Measurements from ENCODE around the gene SGPP1. TPM values are rescaled to one million over a fixed set of nuclear protein-coding genes. Genes with fewer than 3 reads are reported as not detected.
A peak's percentile ranks its signal among the peaks of the same experiment; 100 is the strongest.
"Not testable (repeated sequence)": the region's sequence is repeated elsewhere in the genome, so short reads cannot be mapped to it uniquely, and the experiment has no call there.

SGPP1 gene
- total RNA-seq = 11.1 and 13.7 TPM in 2 replicates

DNA sequence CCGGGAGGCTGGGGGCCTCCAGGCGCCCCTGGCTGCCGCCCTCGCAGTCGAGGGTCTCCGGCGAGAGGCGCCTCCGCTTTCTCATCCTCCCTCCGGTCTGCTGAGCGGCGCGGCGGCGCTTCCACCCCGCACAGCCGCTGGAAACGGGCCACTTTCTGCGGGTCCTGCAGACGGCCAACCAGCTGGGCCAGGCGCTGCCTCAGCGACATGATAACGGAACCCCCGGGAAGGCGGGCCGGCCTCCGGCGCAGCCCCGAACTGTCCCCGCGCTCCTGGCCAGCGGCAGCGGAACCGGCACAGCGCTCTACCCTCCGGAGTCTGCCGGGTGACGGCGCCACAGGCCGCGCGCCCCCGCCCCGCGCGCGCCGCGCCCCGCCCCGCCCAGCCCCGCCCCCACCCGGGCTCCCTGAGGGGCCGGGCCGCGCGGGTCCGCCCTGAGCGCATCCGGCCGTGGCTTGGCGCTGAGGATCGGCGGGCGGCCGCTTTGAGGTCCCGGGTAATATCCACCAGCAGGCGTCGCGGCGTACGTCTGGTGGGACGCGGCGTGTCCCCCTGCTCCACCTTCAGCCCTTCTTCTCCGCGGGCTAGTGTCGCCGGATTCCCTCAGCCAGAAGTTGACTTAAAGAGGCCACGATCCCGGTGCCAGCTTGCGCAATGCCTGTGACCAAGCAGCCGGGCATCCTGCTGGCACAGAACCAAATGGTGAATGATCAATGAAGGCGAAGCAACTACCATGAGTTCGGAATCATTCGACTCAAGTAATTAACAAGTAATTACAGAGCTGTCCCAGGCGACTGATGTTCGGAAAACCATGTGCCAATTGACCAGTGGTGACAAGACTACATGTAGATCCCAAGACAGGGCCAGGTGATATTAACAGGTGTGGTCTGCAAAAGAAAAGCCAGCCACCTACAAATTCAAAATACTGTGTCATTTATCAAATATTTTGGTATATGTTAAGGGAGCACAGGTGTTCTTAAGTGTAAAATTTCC is at the start of gene SGPP1:
TSS of gene SGPP1 (minus strand) at position 330 of the 993 bp plus-strand sequence. CDS start at position 209, 121 bp downstream.
- DNase-seq = peak; percentile 75

DNA sequence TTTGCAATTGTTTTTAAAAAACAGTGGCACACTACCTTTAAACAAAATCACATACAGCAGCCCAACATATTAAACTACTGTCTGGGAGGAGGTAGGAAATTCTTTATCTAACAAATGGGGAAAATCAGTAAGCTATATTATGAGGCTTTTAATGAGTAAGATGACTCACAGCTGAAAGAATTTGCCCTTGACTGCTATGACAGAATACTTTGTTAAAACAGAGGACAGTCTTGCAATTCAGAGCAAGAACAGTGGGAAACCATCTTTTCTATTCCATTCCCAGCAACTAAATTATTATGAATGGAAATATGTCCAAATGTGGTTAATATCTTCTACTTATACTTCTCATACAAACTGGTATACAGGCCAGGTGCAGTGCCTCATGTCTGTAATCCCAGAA is 49.2 kb upstream of the SGPP1 start:
- DNase-seq = peak; percentile 70

- DNase-seq = no peak
Measured at GRCh38 chr14:63773504-63773903, 45.6 kb upstream of the SGPP1 start.

GRCh38 chr14:63770187-63770807 is 42.4 kb upstream of the SGPP1 start:
- peak; percentile 81 for DNase-seq

GRCh38 chr14:63766611-63767010 is 38.7 kb upstream of the SGPP1 start:
- no peak for DNase-seq

DNA sequence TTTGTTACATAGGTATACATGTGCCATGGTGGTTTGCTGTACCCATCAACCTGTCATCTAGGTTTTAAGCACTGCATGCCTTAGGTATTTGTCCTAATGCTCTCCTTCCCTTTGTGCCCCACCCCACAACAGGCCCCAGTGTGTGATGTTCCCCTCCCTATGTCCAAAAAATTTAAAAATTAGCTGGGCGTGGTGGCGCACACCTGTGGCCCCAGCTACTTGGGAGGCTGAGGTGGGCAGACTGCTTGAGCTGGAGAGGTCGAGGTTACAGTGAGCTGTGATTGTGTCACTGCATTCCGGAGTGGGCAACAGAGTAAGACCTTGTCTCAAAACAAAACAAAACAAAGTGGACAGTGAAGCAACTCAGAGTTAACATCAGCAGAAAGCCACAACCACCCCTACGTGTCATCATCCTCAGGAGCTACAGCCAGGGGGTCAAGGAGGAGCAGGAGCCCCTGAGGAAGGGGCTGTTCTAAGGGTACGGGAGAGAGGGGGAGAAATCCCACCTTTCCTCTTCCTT is 36.8 kb upstream of the SGPP1 start:
- no peak for DNase-seq

DNA sequence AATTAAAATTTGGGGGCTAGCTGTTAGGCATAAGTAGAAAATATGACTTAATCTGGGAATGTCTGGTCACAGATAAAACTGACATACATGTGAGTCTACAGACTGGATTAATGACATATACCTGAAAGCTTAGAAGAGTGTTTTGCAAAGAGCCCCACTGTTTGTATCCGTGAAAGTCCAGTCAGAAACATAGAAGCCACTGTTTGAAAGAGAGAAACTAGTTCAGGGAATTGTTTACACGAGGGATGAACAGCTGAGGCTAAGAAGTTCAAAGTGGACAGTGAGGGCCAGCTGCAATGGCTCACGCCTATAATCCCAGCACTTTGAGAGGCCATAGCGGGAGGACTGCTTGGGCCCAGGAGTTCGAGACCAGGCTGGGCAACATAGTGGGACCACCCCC is 36.2 kb upstream of the SGPP1 start:
- no peak for DNase-seq

GRCh38 chr14:63761351-63762117 is 33.7 kb upstream of the SGPP1 start:
- DNase-seq = no peak

DNA sequence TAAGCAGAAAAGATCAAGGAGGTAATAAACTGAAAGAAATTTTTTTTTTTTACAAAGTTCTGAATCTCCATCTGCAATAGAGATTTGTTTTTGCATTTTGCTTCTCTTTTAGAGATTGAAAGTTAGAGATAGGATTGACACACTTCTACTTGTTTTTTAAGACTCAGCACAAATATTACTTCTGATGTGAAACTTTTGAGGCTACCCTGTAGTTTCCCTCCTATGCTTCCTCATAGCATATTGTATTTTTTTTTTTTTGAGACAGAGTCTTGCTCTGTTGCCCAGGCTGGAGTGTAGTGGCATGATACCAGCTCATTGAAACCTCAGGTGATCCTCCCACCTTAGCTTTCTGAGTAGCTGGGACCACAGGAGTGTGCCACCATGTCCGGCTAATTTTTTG is 32.1 kb upstream of the SGPP1 start:
- DNase-seq = no peak

- DNase-seq = peak; percentile 16
Measured at GRCh38 chr14:63759456-63759855, 31.6 kb upstream of the SGPP1 start.

- no peak for DNase-seq
Measured at GRCh38 chr14:63757211-63757610, 29.3 kb upstream of the SGPP1 start.

- DNase-seq = no peak
Measured at GRCh38 chr14:63752449-63753169, 24.7 kb upstream of the SGPP1 start.

DNA sequence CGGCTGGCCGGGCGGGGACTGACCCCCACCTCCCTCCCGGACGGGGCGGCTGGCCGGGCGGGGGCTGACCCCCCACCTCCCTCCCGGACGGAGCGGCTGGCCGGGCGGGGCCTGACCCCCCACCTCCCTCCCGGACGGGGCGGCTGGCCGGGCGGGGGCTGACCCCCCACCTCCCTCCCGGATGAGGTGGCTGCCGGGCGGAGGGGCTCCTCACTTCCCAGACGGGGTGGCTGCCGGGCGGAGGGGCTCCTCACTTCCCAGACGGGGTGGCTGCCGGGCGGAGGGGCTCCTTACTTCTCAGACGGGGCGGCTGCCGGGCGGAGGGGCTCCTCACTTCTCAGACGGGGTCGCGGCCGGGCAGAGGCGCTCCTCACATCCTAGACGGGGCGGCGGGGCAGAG is 23.2 kb upstream of the SGPP1 start:
- DNase-seq = not testable (repeated sequence)

DNA sequence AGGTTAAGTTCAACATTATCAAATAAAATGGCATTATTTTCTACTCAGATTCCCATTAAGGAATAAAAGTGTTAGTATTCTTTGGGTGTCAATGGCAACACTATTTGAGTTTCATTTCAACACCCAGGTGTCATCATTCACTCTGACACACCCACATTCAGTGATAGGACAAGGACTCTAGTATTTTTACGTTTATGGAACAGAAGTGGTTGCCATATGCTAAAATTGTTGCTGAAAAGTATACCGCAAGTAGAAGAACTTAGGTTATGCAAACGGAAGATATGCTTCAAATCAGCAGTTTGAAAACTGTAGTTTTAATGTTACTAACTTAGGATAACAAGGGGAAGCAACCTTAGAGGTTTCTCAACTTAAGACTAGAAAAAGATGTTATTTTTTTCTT is 20.0 kb upstream of the SGPP1 start:
- DNase-seq = no peak

DNA sequence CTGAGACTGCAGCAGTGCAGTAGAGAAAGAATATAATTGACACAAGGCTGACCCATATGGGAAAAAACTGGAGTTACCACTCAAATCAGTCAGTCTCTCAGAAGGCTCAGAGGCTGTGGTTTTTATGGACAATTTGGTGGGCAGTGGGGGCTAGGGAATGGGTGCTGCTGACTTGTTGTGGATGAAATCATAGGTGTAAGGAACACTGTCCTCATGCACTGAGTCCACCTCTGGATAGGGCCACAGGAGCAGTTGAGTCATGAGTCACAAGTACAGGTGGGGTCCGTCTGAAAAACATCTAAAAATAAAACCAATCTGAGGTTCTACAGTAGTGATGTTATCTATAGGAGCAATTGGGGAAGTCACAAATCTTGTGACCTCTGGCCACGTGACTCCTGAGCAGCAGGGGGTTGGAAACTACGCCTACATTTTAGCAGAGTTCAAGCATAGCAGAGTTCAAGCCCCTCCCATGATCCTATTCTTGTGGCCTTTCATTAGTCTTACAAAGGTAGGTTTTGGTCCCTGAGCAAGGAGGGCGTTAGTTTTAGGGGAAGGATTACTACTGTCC is 18.1 kb upstream of the SGPP1 start:
- DNase-seq = no peak

DNA sequence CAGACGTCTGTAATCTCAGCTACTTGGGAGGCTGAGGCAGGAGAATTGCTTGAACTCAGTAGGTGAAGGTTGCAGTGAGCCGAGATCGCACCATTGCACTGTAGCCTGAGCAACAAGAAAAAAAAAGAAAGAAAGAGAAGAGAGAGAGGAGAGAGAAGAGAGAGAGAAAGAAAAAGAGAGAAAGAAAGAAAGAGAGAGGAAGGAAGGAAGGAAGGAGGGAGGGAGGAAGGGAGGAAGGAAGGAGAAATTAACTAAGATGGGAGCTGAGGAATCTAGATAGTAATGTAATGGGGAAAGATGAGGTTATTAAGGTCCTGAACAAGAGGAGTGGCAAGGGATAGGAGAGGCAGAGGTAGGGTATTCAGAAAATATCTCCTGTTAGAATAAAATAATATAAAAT is 17.4 kb upstream of the SGPP1 start:
- DNase-seq = no peak

- no peak for DNase-seq
Measured at GRCh38 chr14:63737582-63738006, 9.7 kb upstream of the SGPP1 start.

DNA sequence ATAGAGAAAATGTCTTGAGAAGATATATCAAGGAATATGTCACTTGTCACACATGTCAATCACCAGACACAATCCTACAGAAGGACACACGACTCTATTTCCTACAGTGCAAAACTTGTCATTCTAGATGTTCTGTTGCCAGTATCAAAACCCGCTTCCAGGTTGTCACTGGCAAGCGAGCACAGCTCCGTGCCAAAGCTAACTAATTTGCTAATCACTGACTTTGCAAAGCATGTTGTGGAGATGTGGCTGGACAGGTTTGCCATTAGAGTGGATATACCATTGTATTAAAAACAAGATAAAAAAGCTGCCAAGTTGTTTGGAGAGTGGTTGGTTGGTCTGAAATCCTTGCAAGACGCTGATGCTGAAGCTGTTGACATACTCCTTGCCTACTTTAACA is 7.9 kb upstream of the SGPP1 start:
- DNase-seq = no peak

GRCh38 chr14:63730659-63731058 is 2.8 kb upstream of the SGPP1 start:
- no peak for DNase-seq

DNA sequence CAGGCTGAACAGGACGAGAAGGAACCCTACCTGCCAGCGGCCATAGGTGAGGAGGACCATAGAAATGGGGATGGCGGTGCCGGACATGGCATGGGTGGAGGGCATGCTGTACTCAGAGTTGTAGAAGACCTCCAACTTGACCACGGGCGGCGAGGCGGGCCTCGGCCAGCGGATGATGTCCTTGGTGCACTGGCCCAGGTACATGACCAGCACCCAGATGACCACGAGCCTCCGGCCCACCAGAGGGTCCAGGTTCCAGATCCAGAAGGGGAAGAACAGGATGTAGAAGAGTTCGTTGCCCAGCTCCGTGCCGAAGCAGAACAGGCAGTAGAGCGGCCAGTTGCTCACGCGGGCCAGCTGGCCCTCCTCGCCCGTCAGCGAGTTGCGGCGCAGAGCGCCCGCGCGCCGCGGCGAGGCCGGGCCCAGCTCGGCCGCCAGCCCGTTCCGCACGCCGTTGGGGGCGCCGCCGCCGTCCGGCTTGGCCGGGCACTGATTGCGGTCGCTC is 582 bp downstream of the SGPP1 start:
- peak; percentile 58 for DNase-seq

GRCh38 chr14:63726499-63726898 is 1.4 kb downstream of the SGPP1 start:
- DNase-seq = no peak

Measured in dermis blood vessel endothelial cell (primary cell).